KMS-11 (cell line): Measurements from ENCODE around the gene RDM1.

Experiments
- H2AFZ ChIP-seq: fragments of 200-600 bp; sonication (generic); 2 replicates; pipeline ENCODE4 v1.6.1; 2016; ENCODE audit warnings: antibody characterized with exemption, mixed run types, low read depth
- H3K27ac ChIP-seq: fragments of 200-600 bp; sonication (generic); 2 replicates; pipeline ENCODE4 v1.6.1; 2016; ENCODE audit warnings: mild to moderate bottlenecking, mixed run types
- H3K27me3 ChIP-seq: fragments of 200-600 bp; sonication (generic); 2 replicates; pipeline ENCODE4 v1.6.1; 2017; ENCODE audit warnings: mild to moderate bottlenecking, low read depth, mixed run types, moderate library complexity; ENCODE audit not compliant: insufficient read depth
- H3K36me3 ChIP-seq: fragments of 200-600 bp; sonication (generic); 2 replicates; pipeline ENCODE4 v1.6.1; 2017; ENCODE audit warnings: mild to moderate bottlenecking, mixed run types; ENCODE audit not compliant: insufficient read depth
- H3K4me1 ChIP-seq: fragments of 200-600 bp; sonication (generic); 2 replicates; pipeline ENCODE4 v1.6.1; 2016; ENCODE audit warnings: mild to moderate bottlenecking, low read depth, mixed run types; ENCODE audit not compliant: poor library complexity, severe bottlenecking
- H3K4me2 ChIP-seq: fragments of 200-600 bp; sonication (generic); 2 replicates; pipeline ENCODE4 v1.7.0; 2016; ENCODE audit warnings: mild to moderate bottlenecking, mixed run types
- H3K4me3 ChIP-seq: fragments of 200-600 bp; sonication (generic); IDR thresholded peaks from 2 replicates; pipeline ENCODE4 v1.6.1; 2017; ENCODE audit warnings: low read depth, low read length, mixed read lengths; ENCODE audit not compliant: insufficient read depth
- H3K79me2 ChIP-seq: fragments of 200-600 bp; sonication (generic); 2 replicates; pipeline ENCODE4 v1.6.1; 2016; ENCODE audit warnings: low read depth, mixed run types; ENCODE audit not compliant: insufficient read depth
- H3K9ac ChIP-seq: fragments of 200-600 bp; sonication (generic); 2 replicates; pipeline ENCODE4 v1.6.1; 2016; ENCODE audit warnings: mild to moderate bottlenecking, mixed run types
- H4K20me1 ChIP-seq: fragments of 200-600 bp; sonication (generic); 2 replicates; pipeline ENCODE4 v1.6.1; 2016; ENCODE audit warnings: mild to moderate bottlenecking, mixed run types; ENCODE audit not compliant: insufficient read depth
- CTCF ChIP-seq: fragments of 200-600 bp; sonication (generic); conservative IDR thresholded peaks from 2 replicates; pipeline ENCODE4 v1.6.1; 2017; ENCODE audit warnings: low read depth, mild to moderate bottlenecking, antibody characterized with exemption, low read length, moderate library complexity, mixed read lengths

Gene RDM1

GRCh38 chr17:35932586-35932985, 2.0 kb upstream of the RDM1 start:
- Histone ChIP-seq H3K36me3 (no peaks in the 10 kb centered on the region), H4K20me1 (no peaks in the 10 kb centered on the region), H3K4me2 (no peak overlapping the region), H3K79me2 (no peaks in the 10 kb centered on the region), H3K4me3 (no peak overlapping the region), H2AFZ (no peak overlapping the region), H3K9ac (no peak overlapping the region), H3K27me3 (no peaks in the 10 kb centered on the region), H3K4me1 (peaks cover 5% of the 10 kb centered on the region), H3K27ac (no peak overlapping the region)
- no peak for TF ChIP-seq CTCF

- peaks cover 5% of the 10 kb centered on the region for H3K4me1 ChIP-seq
- no peak overlapping the region for H2AFZ ChIP-seq
- TF ChIP-seq CTCF = no peak
- H3K27ac ChIP-seq = no peak overlapping the region
- H3K79me2 ChIP-seq = no peaks in the 10 kb centered on the region
- H4K20me1 ChIP-seq = no peaks in the 10 kb centered on the region
- no peak overlapping the region for H3K4me2 ChIP-seq
- H3K4me3 ChIP-seq = no peak overlapping the region
- no peak overlapping the region for H3K9ac ChIP-seq
- H3K36me3 ChIP-seq = no peaks in the 10 kb centered on the region
- H3K27me3 ChIP-seq = no peaks in the 10 kb centered on the region
These were observed 1.3 kb upstream of the RDM1 start for GRCh38 chr17:35931794-35932425.

- H3K27ac ChIP-seq = no peak overlapping the region
- H3K27me3 ChIP-seq = no peaks in the 10 kb centered on the region
- H3K4me3 ChIP-seq = no peak overlapping the region
- TF ChIP-seq CTCF = no peak
- no peaks in the 10 kb centered on the region for H3K79me2 ChIP-seq
- no peak overlapping the region for H3K9ac ChIP-seq
- no peak overlapping the region for H2AFZ ChIP-seq
- no peak overlapping the region for H3K4me2 ChIP-seq
- no peaks in the 10 kb centered on the region for H3K36me3 ChIP-seq
- no peaks in the 10 kb centered on the region for H4K20me1 ChIP-seq
- H3K4me1 ChIP-seq = peaks cover 5% of the 10 kb centered on the region
These were observed 2.9 kb downstream of the RDM1 start for GRCh38 chr17:35927714-35928113.

GRCh38 chr17:35923609-35924114, 6.9 kb downstream of the RDM1 start:
- no peak for TF ChIP-seq CTCF
- Histone ChIP-seq H3K4me1 (no peaks in the 10 kb centered on the region), H3K79me2 (no peaks in the 10 kb centered on the region), H2AFZ (no peak overlapping the region), H3K36me3 (no peaks in the 10 kb centered on the region), H3K27ac (no peak overlapping the region), H4K20me1 (no peaks in the 10 kb centered on the region), H3K9ac (no peak overlapping the region), H3K27me3 (no peaks in the 10 kb centered on the region), H3K4me3 (no peak overlapping the region), H3K4me2 (no peak overlapping the region)
